Measurements from ENCODE around the gene DEFB132. TPM values are rescaled to one million over a fixed set of nuclear protein-coding genes. Genes with fewer than 3 reads are reported as not detected.

The DEFB132 gene
- total RNA-seq, 4 donors from 2014 or later = 0.66 to 38.4 (median 10.4) TPM; not detected in 1

- TF ChIP-seq, protein P1, sequence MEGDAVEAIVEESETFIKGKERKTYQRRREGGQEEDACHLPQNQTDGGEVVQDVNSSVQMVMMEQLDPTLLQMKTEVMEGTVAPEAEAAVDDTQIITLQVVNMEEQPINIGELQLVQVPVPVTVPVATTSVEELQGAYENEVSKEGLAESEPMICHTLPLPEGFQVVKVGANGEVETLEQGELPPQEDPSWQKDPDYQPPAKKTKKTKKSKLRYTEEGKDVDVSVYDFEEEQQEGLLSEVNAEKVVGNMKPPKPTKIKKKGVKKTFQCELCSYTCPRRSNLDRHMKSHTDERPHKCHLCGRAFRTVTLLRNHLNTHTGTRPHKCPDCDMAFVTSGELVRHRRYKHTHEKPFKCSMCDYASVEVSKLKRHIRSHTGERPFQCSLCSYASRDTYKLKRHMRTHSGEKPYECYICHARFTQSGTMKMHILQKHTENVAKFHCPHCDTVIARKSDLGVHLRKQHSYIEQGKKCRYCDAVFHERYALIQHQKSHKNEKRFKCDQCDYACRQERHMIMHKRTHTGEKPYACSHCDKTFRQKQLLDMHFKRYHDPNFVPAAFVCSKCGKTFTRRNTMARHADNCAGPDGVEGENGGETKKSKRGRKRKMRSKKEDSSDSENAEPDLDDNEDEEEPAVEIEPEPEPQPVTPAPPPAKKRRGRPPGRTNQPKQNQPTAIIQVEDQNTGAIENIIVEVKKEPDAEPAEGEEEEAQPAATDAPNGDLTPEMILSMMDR (IDR thresholded peaks at IDR 0.05; ENCODE audit: low read depth) = no peak
Observed at GRCh38 chr20:221258-221830, 36.2 kb upstream of the DEFB132 start.

GRCh38 chr20:226958-227357 lies 30.6 kb upstream of the DEFB132 start, which contains the start of gene DEFB129:
Gene DEFB129 (plus strand): TSS chr20:227258. CDS start chr20:227289, 31 bp downstream.
- TF ChIP-seq, protein P1 (IDR thresholded peaks at IDR 0.05; ENCODE audit: low read depth) = no peak

- TF ChIP-seq, protein P1 (IDR thresholded peaks at IDR 0.05; ENCODE audit: low read depth) = no peak
Observed at GRCh38 chr20:227439-228105, 30.0 kb upstream of the DEFB132 start.

DNA sequence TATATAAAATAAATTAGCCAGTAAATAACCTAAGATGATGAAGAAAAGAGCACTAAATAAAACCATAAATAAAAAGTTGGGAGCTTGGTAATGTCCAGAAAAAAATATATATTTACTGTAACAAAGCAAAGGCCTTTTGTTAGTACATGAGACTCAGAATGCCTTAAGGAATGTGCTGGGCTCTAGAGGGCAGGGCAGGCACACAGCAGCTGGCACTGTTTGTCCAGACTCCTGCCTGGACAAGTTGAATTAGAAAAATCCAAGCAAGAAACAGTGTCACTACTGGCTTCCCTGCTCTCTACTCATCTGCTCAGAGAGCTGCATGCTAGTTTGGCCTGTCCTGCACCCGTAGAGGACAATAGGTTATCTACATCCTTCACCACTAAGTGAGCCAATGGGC lies 21.6 kb upstream of the DEFB132 start:
- TF ChIP-seq, protein P1 (IDR thresholded peaks at IDR 0.05; ENCODE audit: low read depth) = no peak

DNA sequence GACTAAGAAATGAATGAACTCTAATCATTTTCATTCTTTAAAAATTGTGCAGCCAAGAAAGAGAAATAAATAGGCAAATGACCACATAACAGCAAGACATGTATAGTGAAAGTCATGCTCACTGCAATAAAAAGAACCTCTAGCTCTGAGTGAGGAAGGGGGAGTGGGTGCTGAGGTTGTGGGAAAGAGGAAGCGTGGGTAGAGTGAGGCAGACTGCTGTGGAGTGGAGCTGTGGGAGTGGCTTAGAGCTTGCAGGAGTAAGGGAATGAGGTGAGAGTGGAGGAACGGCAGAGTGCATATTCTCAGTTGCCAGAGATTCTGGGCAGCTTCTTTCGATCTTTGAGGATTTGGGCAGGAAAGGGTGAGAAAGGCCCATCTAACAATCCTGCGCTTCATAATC lies 20.0 kb upstream of the DEFB132 start:
- TF ChIP-seq, protein P1 (IDR thresholded peaks at IDR 0.05; ENCODE audit: low read depth) = no peak

DNA sequence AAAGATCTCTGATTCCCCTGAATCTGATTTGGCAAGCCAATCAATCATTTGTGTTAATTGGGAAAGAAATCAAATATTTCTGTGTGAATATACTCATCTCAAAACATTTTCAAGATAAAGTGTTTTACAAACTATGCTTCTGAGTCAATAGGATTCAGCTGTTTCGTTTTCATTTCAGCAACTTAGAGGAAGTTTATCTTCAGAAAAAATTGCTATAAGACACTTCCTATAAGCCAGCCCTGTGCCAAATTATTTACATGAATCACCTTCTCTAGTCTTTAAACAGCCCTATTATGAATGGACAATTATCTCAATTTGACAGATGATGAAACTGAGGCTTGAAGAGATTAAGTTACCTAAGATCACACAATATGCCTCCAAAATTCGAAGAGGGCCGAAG lies 19.6 kb upstream of the DEFB132 start:
- TF ChIP-seq, protein P1 (IDR thresholded peaks at IDR 0.05; ENCODE audit: low read depth) = no peak

DNA sequence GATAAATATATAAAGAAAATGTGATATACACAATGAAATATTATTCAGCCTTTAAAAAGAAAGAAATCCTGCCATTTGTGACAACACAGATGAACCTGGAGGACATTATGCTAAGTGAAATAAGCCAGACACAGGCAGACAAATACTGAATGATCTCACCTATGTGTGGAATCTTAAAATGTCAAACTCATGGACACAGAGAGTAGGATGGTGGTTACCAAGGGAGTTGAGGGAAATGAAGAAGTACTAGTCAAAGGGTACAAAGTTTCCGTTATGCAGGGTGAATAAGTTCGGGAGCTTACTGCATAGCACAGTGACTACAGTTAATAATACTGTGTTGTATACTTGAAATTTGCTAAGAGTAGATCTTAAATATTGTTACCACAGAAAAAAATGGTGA lies 14.6 kb upstream of the DEFB132 start:
- TF ChIP-seq, protein P1 (IDR thresholded peaks at IDR 0.05; ENCODE audit: low read depth) = no peak

Data from subcutaneous adipose tissue (tissue), 4 donors.